ENCODE results near the gene TMEM62.
A peak's percentile ranks its signal among the peaks of the same experiment; 100 is the strongest.
"Not testable (repeated sequence)": the region's sequence is repeated elsewhere in the genome, so short reads cannot be mapped to it uniquely, and the experiment has no call there.

Gene TMEM62

DNA sequence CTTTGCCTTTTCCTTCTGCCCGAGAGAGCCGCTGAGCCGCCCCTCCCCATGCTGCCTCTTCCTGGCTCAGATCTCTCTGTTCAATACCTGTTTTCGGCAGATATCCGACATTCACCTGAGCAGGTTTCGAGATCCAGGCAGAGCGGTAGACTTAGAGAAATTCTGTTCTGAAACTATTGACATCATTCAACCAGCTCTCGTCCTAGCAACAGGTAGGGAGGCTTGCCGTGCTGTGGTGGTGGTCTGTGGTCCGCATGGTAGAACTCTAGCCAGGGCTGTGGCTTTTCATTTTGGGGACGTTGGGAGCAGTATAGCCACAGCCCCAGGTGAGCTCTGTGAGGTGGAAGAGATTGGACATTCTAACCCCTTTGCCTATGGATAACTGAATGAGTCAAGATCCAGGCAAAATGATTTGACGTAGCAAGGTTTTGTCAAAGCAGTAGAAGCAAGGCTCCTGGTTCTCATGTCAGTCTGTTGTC lies 810 bp downstream of the TMEM62 start:
- H3K36me3 Mint-ChIP-seq (ENCODE audit: low read depth), result peaks cover 22% of the 10 kb centered on the region
- H3K9me3 Mint-ChIP-seq, result no peaks in the 10 kb centered on the region
- peaks cover 27% of the 10 kb centered on the region for H3K4me1 Mint-ChIP-seq
- H3K27me3 Mint-ChIP-seq, result no peaks in the 10 kb centered on the region
- H3K27ac Mint-ChIP-seq, result peak overlapping the region; percentile 86
- ATAC-seq (peak; percentile 13), DNase-seq (peak; percentile 14)
- peak overlapping the region; percentile 86 for H3K4me3 Mint-ChIP-seq

DNA sequence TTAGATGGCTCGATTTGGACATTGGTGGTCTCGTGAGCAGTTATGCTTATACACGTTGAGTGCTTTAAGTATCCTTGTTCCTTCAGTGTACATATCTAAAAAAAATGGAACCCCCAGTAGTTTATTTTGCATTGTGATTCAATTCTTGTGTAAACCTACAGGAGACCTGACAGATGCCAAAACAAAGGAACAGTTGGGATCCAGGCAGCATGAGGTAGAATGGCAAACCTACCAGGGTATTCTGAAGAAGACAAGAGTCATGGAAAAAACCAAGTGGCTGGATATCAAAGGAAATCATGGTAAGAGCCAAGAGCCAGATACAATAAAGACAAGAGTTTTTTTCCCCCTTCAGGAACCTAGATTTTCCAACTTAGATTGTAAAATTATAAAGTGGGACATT lies 2.0 kb downstream of the TMEM62 start:
- peak overlapping the region; percentile 5 for H3K4me3 Mint-ChIP-seq
- H3K4me1 Mint-ChIP-seq, result peaks cover 27% of the 10 kb centered on the region
- H3K36me3 Mint-ChIP-seq (ENCODE audit: low read depth), result peaks cover 29% of the 10 kb centered on the region
- ATAC-seq, result no peak
- DNase-seq, result no peak
- H3K9me3 Mint-ChIP-seq, result no peaks in the 10 kb centered on the region
- H3K27me3 Mint-ChIP-seq, result no peaks in the 10 kb centered on the region
- no peak overlapping the region for H3K27ac Mint-ChIP-seq

DNA sequence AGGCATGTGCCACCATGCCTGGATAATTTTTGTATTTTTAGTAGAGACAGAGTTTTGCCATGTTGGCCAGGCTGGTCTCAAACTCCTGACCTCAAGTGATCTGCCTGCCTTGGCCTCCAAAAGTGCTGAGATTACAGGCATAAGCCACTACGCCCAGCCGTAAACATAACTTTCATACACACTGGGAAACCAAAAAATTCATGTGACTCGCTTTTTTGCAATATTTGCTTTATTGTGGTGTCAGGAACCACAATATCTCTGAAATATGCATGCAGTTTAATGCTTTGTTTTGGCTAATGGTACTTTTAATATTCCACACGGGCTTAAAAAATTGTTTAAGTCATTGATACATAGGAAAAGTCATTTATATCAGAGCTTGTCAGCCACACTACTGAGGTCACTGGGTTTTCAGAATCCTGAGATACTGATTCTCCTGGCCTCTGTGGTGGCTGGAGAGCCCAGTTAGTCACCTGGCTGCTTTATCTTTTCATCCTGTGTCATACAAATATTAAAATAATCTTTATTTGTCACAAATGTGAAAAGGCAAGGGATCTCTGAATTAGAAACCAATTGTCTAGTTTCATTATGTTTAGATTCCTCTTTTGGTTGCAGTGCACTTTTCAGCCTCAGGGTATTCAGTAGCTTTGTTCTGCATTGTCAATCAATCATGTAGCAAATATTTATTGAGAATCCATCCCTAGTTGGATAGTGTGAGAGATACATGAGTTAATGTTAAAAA lies 10.0 kb downstream of the TMEM62 start:
- Mint-ChIP-seq H3K27me3 (no peaks in the 10 kb centered on the region), H3K4me1 (peaks cover 10% of the 10 kb centered on the region), H3K4me3 (no peak overlapping the region), H3K9me3 (no peaks in the 10 kb centered on the region), H3K36me3 (ENCODE audit: low read depth) (peaks cover 34% of the 10 kb centered on the region), H3K27ac (no peak overlapping the region)
- DNase-seq, result no peak
- ATAC-seq, result no peak

DNA sequence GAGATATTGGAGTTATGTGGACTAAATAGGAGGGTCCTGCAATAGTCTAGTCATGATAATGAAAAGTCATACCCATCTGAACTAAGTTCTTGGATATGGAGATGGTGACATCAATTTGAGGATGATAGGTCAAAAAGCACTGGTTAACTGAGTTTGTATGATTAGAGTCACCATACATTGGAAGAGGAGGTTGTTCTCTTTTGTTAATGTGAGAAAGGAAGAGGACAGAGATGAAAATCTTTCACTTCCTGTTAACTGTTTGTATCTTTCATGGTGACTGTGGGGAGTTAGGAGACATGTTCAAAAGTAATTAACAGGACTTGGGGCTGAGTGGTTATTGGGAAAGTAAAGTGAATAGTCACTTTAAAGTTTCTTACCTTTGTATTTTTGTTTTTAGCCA lies 11.1 kb downstream of the TMEM62 start:
- no peak for ATAC-seq
- Mint-ChIP-seq H3K9me3 (no peaks in the 10 kb centered on the region), H3K36me3 (ENCODE audit: low read depth) (peaks cover 32% of the 10 kb centered on the region), H3K4me1 (peaks cover 10% of the 10 kb centered on the region), H3K27me3 (no peaks in the 10 kb centered on the region), H3K4me3 (no peak overlapping the region), H3K27ac (no peak overlapping the region)
- no peak for DNase-seq

DNA sequence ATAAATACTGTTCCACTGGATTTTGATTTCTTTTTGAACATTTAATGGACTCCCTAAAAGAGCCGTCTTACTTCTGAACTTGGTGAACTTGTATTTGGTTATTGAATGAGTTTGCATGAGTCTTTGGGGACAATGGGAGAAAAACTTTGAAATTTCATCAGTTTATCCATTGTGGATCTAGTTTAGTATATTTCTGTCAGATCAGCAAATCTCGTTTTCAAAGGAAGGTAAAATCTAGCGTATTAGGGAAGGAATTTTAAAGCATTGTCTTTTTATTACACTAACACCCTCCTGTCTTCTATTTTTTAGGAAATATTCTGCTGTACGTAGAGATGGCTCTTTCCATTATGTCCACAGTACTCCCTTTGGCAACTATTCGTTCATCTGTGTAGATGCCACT lies 12.8 kb downstream of the TMEM62 start:
- H3K27ac Mint-ChIP-seq, result no peak overlapping the region
- no peaks in the 10 kb centered on the region for H3K27me3 Mint-ChIP-seq
- no peaks in the 10 kb centered on the region for H3K9me3 Mint-ChIP-seq
- peaks cover 12% of the 10 kb centered on the region for H3K4me1 Mint-ChIP-seq
- no peak for DNase-seq
- no peak overlapping the region for H3K4me3 Mint-ChIP-seq
- peaks cover 26% of the 10 kb centered on the region for H3K36me3 Mint-ChIP-seq (ENCODE audit: low read depth)
- no peak for ATAC-seq

DNA sequence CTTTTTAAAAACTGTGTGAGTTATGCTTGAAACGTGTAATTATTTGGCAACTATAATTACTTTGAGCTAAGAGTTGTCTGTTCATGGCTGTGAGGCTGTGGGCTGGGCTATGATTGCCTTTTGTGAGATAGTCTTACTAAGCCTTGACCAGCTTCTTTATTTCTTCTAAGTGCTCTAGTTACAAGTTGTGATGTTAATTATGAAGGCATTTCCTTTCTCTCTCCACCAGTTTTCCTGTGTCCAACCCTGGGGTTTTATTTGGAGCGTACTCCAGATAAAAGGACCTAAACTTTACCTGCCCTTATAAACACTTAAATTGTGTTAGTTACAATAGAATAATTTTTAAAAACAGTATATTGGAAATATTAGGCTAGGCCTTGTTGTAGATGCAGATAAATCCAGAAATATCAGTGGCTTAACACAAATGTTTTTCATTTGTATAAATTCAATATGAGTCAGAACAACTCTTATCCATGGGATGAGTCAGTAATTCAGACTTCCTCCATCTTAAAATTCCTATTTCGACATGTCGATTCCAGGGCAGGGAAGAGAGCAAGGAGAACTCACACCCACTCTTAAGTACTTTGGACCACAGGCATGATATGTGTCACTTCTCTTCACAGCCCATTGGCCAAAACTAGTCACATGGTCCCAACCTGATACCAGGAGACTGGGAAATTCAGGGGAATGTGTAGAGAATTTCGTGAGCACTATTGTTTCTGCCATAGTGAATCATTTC lies 17.0 kb downstream of the TMEM62 start:
- H3K4me1 Mint-ChIP-seq, result peaks cover 10% of the 10 kb centered on the region
- H3K4me3 Mint-ChIP-seq, result no peak overlapping the region
- no peak overlapping the region for H3K27ac Mint-ChIP-seq
- H3K27me3 Mint-ChIP-seq, result no peaks in the 10 kb centered on the region
- no peak for DNase-seq
- H3K9me3 Mint-ChIP-seq, result no peaks in the 10 kb centered on the region
- no peak for ATAC-seq
- H3K36me3 Mint-ChIP-seq (ENCODE audit: low read depth), result peaks cover 41% of the 10 kb centered on the region

DNA sequence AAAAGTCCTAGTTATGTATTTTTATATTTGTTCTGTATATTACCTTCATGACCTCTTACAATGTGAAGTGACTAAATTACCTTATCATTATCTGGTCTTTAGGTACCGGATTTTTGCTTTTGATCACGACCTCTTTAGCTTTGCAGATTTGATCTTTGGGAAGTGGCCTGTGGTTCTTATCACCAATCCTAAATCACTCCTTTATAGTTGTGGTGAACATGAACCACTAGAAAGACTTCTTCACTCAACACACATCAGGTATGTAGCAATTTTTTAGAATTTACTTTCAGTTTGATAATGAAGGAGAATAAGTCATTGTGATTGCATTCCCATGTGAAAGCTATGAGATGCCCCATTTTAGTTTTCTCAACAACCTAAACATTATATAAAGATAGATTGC lies 18.3 kb downstream of the TMEM62 start:
- no peak overlapping the region for H3K27ac Mint-ChIP-seq
- H3K9me3 Mint-ChIP-seq, result no peaks in the 10 kb centered on the region
- no peaks in the 10 kb centered on the region for H3K27me3 Mint-ChIP-seq
- DNase-seq (no peak), ATAC-seq (no peak)
- H3K4me1 Mint-ChIP-seq, result peaks cover 10% of the 10 kb centered on the region
- H3K36me3 Mint-ChIP-seq (ENCODE audit: low read depth), result peaks cover 46% of the 10 kb centered on the region
- H3K4me3 Mint-ChIP-seq, result no peak overlapping the region

DNA sequence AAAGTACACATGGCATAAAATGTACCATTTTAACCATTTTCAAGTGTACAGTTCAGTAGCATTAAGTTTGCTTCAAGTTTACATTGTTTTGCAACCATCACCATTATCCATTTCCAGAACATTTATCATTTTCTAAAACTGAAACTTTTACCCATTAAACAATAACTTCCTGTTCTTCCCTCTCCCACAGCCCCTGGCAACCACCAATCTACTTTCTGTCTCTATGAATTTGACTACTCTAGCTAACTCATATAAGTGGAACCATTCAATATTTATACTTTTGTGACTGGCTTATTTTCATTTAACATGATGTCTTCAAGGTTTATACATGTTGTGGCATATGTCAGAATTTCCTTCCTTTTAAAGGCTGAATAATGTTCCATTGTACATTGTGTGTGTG lies 19.9 kb downstream of the TMEM62 start:
- Mint-ChIP-seq H3K9me3 (no peaks in the 10 kb centered on the region), H3K4me1 (peaks cover 10% of the 10 kb centered on the region), H3K27me3 (no peaks in the 10 kb centered on the region), H3K27ac (no peak overlapping the region), H3K36me3 (ENCODE audit: low read depth) (peaks cover 46% of the 10 kb centered on the region), H3K4me3 (no peak overlapping the region)
- no peak for ATAC-seq
- DNase-seq, result no peak

DNA sequence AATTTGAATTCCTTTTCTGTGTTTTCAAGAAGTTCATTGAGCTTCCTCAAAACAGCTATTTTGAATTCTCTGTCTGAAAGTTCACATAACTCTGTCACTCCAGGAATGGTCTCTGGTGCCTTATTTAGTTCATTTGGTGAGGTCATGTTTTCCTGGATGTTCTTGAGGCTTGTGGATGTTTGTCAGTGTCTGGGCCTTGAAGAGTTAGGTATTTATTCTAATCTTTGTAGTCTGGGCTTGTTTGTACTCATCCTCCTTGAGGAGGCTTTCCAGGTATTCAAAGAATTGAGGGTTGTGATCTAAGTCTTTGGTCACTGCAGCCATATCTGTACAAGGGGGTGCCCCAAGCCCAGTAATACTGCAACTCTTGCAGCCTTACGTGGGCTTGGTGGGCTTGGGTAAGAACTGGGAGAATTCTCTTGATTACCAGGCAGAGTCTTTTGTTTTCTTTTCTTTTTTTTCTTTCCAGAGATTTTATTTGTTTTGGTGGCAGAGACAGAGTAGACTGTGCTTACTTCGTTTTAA lies 32.5 kb downstream of the TMEM62 start:
- DNase-seq, result no peak
- Mint-ChIP-seq H3K27ac (no peak overlapping the region), H3K36me3 (ENCODE audit: low read depth) (peaks cover 33% of the 10 kb centered on the region), H3K4me3 (no peak overlapping the region), H3K4me1 (no peaks in the 10 kb centered on the region), H3K27me3 (no peaks in the 10 kb centered on the region), H3K9me3 (peaks cover 4% of the 10 kb centered on the region)
- no peak for ATAC-seq

DNA sequence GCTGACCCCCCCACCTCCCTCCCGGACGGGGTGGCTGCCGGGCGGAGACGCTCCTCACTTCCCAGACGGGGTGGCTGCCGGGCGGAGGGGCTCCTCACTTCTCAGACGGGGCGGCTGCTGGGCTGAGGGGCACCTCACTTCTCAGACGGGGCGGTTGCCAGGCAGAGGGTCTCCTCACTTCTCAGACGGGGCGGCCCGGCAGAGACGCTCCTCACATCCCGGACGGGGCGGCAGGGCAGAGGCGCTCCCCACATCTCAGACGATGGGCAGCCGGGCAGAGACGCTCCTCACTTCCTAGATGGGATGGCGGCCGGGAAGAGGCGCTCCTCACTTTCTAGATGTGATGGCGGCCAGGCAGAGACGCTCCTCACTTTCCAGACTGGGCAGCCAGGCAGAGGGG lies 33.9 kb downstream of the TMEM62 start:
- H3K4me1 Mint-ChIP-seq, H3K9me3 Mint-ChIP-seq, H3K27ac Mint-ChIP-seq, DNase-seq, ATAC-seq, H3K4me3 Mint-ChIP-seq, H3K27me3 Mint-ChIP-seq: not testable (repeated sequence)
- H3K36me3 Mint-ChIP-seq (ENCODE audit: low read depth), result peaks cover 38% of the 10 kb centered on the region

DNA sequence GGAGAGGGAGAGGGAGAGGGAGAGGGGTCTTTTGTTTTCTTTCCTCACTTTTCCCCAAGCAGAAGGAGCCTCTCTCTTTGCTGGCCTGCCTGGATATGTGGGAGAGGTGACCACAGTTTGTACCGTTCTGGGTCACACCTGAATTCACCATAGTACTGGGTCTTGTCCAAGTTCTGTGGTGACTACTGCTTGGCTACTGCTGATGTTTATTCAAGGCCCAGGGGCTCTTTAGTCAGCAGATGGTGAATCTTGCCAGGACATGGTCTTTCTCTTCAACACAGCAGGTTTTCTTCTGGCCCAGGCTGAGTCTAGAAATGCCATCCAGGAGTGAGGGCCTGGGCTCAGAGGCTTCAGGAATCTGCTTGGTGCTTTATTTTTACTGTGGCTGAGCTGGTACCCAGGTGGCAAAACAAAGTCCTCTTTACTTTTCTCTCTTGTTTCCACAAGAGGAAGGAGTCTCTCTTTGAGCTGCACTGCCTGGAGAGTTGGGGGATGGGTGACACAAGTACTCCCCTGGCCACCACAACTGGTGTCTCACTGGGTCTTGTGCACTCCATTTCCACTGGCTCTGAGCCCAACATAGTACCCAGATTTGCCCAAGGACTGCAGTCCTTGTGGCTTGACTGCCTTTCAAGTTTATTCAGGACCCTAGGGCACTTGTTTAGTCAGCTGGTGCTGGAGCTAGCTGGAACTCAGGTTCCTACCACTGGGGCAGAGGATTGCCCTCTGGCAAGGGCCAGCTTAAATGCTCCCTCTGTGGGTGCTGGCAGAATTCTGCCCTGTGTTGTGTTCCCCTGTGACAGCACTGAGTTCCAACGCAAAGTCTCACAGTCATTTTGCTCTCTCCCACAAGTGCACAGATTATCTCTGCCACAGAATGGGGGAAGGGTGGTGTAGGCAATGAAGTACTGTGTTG lies 35.1 kb downstream of the TMEM62 start:
- peaks cover 44% of the 10 kb centered on the region for H3K36me3 Mint-ChIP-seq (ENCODE audit: low read depth)
- ATAC-seq (no peak), DNase-seq (no peak)
- H3K4me1 Mint-ChIP-seq, result no peaks in the 10 kb centered on the region
- H3K9me3 Mint-ChIP-seq, result peaks cover 4% of the 10 kb centered on the region
- no peaks in the 10 kb centered on the region for H3K27me3 Mint-ChIP-seq
- H3K4me3 Mint-ChIP-seq, result no peak overlapping the region
- H3K27ac Mint-ChIP-seq, result peak overlapping the region; percentile 10

DNA sequence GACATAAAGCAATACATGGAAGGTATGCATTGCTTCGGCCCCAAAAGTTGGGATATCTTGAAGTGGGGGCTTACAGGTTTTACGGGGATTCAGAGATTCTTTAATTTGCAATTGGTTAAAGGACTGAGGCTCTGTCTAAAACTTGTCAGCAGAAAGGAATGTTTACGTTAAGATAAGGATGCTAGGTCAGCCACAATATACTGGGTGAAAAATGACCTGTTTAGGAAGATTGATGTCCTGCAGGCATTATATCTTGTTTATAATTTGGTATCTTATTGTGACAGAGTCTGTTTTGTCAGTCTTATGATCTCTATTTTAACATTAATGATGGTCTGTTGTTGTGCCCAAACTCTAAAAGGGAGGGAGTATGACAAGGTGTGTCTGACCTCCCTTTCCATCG lies 36.5 kb downstream of the TMEM62 start:
- peaks cover 43% of the 10 kb centered on the region for H3K36me3 Mint-ChIP-seq (ENCODE audit: low read depth)
- no peaks in the 10 kb centered on the region for H3K4me1 Mint-ChIP-seq
- DNase-seq, result no peak
- ATAC-seq, result no peak
- H3K9me3 Mint-ChIP-seq, result peaks cover 4% of the 10 kb centered on the region
- H3K27ac Mint-ChIP-seq, result no peak overlapping the region
- H3K4me3 Mint-ChIP-seq, result no peak overlapping the region
- no peaks in the 10 kb centered on the region for H3K27me3 Mint-ChIP-seq

DNA sequence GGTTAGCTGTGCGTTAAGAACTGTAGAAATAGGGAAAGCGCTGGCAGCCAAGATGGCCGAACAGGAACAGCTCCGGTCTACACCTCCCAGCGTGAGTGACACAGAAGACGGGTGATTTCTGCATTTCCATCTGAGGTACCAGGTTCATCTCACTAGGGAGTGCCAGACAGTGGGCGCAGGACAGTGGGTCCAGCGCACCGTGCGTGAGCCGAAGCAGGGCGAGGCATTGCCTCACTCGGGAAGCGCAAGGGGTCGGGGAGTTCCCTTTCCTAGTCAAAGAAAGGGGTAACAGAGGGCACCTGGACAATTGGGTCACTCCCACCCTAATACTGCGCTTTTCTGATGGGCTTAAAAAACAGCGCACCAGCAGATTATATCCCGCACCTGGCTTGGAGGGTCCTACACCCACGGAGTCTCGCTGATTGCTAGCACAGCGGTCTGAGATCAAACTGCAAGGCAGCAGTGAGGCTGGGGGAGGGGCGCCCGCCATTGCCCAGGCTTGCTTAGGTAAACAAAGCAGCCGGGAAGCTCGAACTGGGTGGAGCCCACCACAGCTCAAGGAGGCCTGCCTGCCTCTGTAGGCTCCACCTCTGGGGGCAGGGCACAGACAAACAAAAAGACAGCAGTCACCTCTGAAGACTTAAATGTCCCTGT lies 42.4 kb downstream of the TMEM62 start:
- H3K27me3 Mint-ChIP-seq, ATAC-seq, DNase-seq, H3K4me3 Mint-ChIP-seq, H3K27ac Mint-ChIP-seq, H3K9me3 Mint-ChIP-seq, H3K4me1 Mint-ChIP-seq: not testable (repeated sequence)
- H3K36me3 Mint-ChIP-seq (ENCODE audit: low read depth), result peaks cover 34% of the 10 kb centered on the region

DNA sequence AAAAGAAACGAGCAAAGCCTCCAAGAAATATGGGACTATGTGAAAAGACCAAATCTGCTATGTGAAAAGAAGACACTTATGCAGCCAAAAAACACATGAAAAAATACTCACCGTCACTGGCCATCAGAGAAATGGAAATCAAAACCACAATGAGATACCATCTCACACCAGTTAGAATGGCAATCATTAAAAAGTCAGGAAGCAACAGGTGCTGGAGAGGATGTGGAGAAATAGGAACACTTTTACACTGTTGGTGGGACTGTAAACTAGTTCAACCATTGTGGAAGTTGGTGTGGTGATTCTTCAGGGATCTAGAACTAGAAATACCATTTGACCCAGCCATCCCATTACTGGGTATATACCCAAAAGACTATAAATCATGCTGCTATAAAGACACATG lies 43.8 kb downstream of the TMEM62 start:
- not testable (repeated sequence) for H3K9me3 Mint-ChIP-seq, H3K4me1 Mint-ChIP-seq, H3K4me3 Mint-ChIP-seq, ATAC-seq, DNase-seq, H3K27me3 Mint-ChIP-seq, H3K27ac Mint-ChIP-seq
- H3K36me3 Mint-ChIP-seq (ENCODE audit: low read depth), result peaks cover 31% of the 10 kb centered on the region
